Bronchial epithelial cell (primary cell): ENCODE measurements around the gene P2RY14. TPM values are rescaled to one million over a fixed set of nuclear protein-coding genes. Genes with fewer than 3 reads are reported as not detected.

Experiments used
- DNase-seq: peaks from one replicate; pipeline ENCODE4 v3.0.0-alpha.2; 2010; ENCODE audit warnings: low read depth
- FAIRE-seq: peaks from 2 replicates; lab custom pipeline; 2011; peaks lifted over from hg19 to GRCh38; lab: Jason Lieb, UNC
- H3K27me3 ChIP-seq: 2 replicates; pipeline ENCODE4 v1.5.1; 2011; ENCODE audit warnings: low read length; ENCODE audit not compliant: control insufficient read depth, insufficient read depth
- H3K36me3 ChIP-seq: 2 replicates; pipeline ENCODE4 v1.5.1; 2011; ENCODE audit warnings: low read length; ENCODE audit not compliant: control insufficient read depth, insufficient read depth
- H3K4me3 ChIP-seq: 2 replicates; pipeline ENCODE4 v1.5.1; 2011; ENCODE audit warnings: mild to moderate bottlenecking, low read depth, low read length, control low read depth
- total RNA-seq: library from RNA; depleted of rRNA; stranded (reverse); fragments of >200 nt; gene quantifications from 2 replicates; pipeline ENCODE4 v1.2.1, GENCODE V29; 2014
- TF ChIP-seq, protein P1 (sequence below): IDR thresholded peaks from 2 replicates; pipeline ENCODE4 v1.5.1; 2011; ENCODE audit warnings: mild to moderate bottlenecking, moderate library complexity, low read length, control low read depth, inconsistent platforms; ENCODE audit not compliant: insufficient read depth, severe bottlenecking

Gene P2RY14
- total RNA-seq: under 0.01 TPM in 1 of 2 replicates, not detected in the other

DNA sequence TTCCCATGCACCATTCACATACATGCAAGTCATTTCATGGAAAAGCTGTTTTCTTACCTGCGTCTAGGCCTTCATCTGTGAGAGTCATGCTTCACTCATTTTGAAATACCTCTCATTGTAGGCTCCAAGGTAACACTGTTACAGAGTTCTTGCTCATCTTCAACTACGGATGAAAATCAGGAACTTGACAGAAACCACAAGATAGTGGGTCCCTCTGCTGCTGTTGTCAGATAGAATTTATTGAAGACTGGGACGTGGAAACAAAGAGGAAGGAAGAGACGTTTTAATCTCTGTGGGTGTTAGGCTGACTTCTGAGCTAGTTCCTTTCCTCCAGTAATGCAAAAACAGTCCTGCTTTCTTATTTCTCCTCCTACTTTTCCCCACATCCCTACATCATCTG lies at the start of gene P2RY14:
Gene P2RY14, minus strand, starts transcription at position 313 of the 400 bp plus-strand sequence. CDS start 64,226 bp downstream, outside the sequence.
- FAIRE-seq: no peak
- TF ChIP-seq, protein P1, sequence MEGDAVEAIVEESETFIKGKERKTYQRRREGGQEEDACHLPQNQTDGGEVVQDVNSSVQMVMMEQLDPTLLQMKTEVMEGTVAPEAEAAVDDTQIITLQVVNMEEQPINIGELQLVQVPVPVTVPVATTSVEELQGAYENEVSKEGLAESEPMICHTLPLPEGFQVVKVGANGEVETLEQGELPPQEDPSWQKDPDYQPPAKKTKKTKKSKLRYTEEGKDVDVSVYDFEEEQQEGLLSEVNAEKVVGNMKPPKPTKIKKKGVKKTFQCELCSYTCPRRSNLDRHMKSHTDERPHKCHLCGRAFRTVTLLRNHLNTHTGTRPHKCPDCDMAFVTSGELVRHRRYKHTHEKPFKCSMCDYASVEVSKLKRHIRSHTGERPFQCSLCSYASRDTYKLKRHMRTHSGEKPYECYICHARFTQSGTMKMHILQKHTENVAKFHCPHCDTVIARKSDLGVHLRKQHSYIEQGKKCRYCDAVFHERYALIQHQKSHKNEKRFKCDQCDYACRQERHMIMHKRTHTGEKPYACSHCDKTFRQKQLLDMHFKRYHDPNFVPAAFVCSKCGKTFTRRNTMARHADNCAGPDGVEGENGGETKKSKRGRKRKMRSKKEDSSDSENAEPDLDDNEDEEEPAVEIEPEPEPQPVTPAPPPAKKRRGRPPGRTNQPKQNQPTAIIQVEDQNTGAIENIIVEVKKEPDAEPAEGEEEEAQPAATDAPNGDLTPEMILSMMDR: no peak
- H3K36me3 ChIP-seq: no peaks in the 10 kb centered on the region
- no peak within 1 kb of the TSS for H3K4me3 ChIP-seq
- no peak for DNase-seq
- H3K27me3 ChIP-seq: no peaks in the 10 kb centered on the region

DNA sequence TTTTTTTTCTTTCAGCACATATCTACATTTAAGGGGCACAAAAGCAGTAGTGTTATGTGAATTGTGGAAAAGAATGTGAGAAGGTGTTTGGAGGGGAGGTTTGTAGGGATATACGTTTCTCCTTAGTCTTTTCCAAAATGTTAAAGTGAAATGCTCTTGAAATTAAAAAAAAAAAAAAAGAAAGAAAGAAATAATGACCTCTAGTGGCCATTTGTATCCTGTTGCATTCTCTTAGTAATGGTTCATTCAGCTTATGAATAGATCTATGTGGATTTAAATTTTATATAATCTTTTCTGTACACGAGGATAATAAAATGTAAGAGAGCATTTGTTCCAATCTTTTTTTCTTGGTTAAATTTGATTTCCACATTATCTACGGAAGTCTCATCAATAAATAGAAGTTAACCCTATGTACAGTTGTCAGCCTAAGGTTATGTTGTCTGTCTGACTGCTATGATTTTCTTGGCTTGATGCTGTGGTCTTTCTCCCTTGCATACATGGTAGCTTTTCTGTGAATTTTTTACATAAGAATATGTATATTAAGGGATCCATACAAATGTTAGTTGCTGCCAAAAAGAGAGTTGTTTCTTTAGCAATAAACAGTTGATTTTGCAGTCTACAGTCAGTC lies 49.3 kb upstream of the P2RY14 start:
- DNase-seq (peak; percentile 54), FAIRE-seq (no peak)
- Histone ChIP-seq H3K4me3 (no peak overlapping the region), H3K36me3 (no peaks in the 10 kb centered on the region), H3K27me3 (no peaks in the 10 kb centered on the region)
- TF ChIP-seq, protein P1: peak; percentile 30

DNA sequence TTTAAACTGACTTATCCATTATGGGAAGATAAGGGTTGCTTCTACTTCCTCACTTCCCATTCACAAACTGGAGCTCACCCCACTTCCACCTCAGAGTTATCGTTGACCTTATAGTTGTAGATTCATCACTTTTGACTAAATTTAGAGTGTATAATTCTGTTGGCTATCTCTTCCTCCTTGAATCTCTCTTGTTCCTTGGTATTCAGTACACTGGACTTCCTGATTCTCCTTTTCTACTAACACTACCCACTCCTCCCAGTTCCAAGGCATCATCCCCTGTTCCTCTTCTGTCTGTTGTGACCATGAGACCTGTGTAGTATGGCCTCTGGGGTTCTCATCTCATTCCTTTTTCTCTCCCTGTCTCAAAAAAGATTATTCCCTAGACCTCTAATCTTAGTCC lies 44.2 kb upstream of the P2RY14 start:
- no peaks in the 10 kb centered on the region for H3K36me3 ChIP-seq
- TF ChIP-seq, protein P1: no peak
- H3K27me3 ChIP-seq: no peaks in the 10 kb centered on the region
- H3K4me3 ChIP-seq: no peak overlapping the region
- DNase-seq (no peak), FAIRE-seq (peak; percentile 52)

DNA sequence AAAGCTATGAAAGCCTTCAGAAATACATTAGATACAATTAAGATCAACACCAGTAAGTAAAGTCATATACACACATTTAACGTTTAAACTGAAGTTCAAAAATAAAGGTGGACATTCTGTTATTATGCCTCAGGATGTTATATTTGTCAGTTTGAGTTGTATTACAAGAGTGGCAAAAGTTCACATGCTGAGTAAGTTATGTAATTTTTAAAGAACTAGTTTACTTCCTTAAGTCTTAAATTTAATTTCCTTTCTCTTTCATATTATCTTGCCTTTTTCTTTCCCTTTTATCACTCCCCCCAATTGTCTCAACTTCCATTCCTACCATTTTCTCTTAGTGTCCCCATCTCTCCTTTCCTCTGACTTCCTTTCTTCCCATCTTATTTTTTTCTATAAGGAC lies 43.2 kb upstream of the P2RY14 start:
- DNase-seq (no peak), FAIRE-seq (no peak)
- TF ChIP-seq, protein P1: no peak
- Histone ChIP-seq H3K36me3 (no peaks in the 10 kb centered on the region), H3K27me3 (no peaks in the 10 kb centered on the region), H3K4me3 (no peak overlapping the region)

DNA sequence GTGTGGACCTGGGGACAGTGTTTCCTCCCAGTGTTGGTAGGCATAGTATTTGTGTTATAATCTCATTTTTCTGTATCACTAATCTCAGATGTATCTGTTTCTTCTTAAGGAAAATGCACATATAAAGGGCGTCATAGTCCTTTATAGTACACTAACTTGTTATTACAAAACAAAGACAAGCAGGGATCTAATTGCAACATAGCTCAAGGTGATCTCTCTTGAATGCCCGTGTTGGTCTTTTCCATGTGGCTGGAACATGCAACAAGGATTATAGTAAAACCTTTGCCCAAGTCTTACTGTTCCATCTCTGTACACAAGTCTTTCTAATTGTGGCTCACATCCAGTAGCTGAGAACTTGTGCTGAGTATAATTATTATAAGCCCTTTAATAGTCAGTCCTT lies 41.8 kb upstream of the P2RY14 start:
- peak; percentile 70 for DNase-seq
- Histone ChIP-seq H3K36me3 (no peaks in the 10 kb centered on the region), H3K27me3 (no peaks in the 10 kb centered on the region), H3K4me3 (no peak overlapping the region)
- FAIRE-seq: no peak
- TF ChIP-seq, protein P1: no peak

DNA sequence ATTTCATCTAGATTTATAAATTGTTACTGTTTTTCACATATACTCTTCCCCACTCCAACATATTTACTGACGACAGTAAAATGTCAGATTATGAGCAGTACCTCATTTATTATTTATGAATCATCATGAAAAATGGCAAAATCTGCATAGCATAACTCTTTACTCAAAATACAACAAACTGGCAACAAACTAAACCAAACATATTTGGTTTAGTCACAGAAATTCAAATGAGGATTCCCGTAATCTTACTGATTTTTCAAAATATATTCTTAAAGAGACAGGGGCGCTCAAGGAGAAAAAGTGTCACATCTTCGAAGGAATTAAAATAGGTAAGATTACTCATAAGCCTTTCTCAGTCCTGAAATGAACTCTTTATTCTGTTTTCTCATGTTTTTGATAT lies 41.3 kb upstream of the P2RY14 start:
- Histone ChIP-seq H3K4me3 (no peak overlapping the region), H3K36me3 (no peaks in the 10 kb centered on the region), H3K27me3 (no peaks in the 10 kb centered on the region)
- DNase-seq: peak; percentile 67
- TF ChIP-seq, protein P1: no peak
- no peak for FAIRE-seq
